Inferior parietal cortex (tissue), 1 donor: ENCODE measurements around the gene SPNS1.
A peak's percentile ranks its signal among the peaks of the same experiment; 100 is the strongest.
"Not testable (repeated sequence)": the region's sequence is repeated elsewhere in the genome, so short reads cannot be mapped to it uniquely, and the experiment has no call there.

Experiments
- DNase-seq: peaks from one replicate; pipeline ENCODE4 v3.0.0-alpha.2; 2016; ENCODE audit errors: extremely low spot score

The SPNS1 gene

GRCh38 chr16:28958216-28958615 lies 16.4 kb upstream of the SPNS1 start:
- DNase-seq = no peak

GRCh38 chr16:28958836-28959235 lies 15.7 kb upstream of the SPNS1 start:
- DNase-seq = no peak

DNA sequence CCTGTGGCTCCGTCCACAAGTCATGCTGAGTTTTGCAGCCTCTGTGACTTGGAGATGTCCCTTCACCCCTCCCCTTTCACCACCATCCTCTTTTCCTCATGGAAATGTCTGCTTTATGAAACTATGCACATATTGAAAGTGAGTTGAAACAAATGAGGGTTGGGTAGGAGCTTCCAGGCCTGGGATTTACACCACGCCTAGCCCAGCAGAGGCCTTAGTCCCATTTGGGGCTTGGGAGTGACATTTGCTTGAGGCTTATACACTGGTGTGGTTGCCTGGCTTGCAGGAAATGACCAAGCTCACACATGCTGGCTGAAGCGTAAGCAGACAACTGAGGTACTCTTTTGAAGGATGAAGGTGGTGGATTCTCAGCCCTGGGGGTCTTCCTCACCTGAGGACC lies 10.5 kb upstream of the SPNS1 start:
- DNase-seq = no peak

DNA sequence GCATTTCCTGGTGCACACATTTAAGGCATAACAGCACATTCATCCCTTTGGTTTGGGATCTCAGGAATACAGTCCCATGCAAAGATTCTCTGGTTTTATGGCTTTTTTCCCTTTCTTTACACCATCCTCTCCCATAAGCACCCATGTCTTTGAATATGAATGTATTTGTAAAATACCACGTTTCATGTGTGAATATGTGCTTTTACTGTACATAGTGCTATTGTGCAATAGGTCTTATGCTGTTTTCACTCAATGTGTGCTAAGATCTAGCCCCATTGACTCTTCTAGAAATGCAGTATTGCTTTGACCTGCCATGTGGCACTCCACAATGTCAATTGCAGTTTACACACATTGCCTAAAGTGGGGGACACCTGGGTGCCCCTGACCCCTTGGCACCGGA lies 10.1 kb upstream of the SPNS1 start:
- DNase-seq = no peak

DNA sequence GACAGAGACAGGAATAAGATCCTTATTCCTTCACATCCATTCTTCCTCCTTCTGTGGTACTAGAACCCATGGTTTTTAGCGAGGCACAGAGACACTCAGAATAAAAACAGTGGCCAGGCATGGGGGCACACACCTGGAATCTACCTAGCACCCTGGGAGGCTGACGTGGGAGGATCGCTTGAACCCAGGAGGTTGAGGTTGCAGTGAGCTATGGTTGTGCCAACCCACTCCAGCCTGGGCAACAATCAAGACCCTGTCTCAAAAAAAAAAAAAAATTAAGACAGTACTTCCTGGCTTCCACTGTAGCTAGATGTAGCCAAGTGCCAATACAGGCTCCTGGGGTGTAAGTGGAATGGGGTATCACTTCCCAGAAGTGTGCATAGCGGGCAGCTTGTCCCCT lies 7.4 kb upstream of the SPNS1 start:
- no peak for DNase-seq

DNA sequence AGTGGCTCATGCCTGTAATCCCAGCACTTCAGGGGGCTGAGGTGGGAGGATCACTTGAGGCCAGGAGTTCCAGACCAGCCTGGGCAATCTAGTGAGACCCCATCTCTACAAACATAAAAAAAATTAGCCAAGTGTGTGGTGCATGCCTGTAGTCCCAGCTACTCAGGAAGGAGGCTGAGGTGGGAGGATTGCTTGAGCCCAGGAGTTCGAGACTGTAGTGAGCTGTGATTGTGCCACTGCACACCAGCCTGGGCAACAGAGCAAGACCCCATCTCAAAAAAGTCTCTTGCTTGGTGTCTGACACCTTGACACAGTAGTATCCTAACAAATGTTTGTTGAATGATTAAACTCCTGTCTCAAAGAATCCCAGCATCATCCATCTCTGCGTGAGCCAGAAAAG lies 4.9 kb upstream of the SPNS1 start:
- not testable (repeated sequence) for DNase-seq

- peak; percentile 70 for DNase-seq
These were observed 556 bp upstream of the SPNS1 start for GRCh38 chr16:28974007-28974436.

DNA sequence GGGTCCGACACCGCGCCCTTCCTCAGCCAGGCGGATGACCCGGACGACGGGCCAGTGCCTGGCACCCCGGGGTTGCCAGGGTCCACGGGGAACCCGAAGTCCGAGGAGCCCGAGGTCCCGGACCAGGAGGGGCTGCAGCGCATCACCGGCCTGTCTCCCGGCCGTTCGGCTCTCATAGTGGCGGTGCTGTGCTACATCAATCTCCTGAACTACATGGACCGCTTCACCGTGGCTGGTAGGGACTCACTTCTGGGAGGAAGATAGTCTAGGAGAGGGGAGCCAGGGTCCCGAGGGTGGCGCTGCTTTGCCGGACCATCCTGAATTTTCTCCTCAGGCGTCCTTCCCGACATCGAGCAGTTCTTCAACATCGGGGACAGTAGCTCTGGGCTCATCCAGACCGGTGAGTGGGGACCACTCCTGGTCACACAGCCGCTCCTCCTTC lies 601 bp downstream of the SPNS1 start:
- no peak for DNase-seq

GRCh38 chr16:28977703-28978662 lies 3.4 kb downstream of the SPNS1 start:
- no peak for DNase-seq

DNA sequence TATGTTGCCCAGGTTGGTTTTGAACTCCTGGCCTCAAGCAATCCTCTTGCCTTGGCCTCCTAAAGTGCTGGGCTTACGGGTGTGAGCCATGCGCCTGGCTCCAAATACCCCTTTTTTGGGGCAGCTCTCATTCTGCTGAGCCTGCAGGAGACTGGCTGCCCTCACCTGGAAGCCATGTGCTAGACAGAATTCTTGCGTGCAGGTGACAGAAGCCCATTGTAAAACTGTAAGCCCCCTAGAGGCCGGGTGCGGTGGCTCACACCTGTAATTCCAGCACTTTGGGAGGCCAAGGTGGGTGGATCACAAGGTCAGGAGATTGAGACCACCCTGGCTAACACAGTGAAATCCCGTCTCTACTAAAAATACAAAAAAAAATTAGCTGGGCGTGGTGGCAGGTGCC lies 5.8 kb downstream of the SPNS1 start:
- DNase-seq = not testable (repeated sequence)

- no peak for DNase-seq
These were observed 6.4 kb downstream of the SPNS1 start for GRCh38 chr16:28980929-28981328.

DNA sequence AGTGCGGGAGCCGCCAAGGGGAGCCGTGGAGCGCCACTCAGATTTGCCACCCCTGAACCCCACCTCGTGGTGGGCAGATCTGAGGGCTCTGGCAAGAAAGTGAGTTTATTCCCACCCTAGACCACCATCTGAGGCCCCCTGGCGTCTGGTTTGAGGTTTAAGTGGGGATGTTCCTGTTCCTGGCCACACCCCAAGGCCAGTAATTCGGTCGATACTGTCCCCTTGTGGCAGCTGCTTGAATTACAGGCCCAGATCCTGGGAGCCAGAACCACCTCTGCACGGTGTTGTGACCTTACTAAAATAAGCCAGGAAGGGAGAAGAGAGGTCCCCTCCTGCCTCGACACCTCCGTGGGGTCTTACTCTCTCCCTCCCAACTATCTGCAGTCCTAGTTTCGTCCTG lies 6.9 kb downstream of the SPNS1 start:
- no peak for DNase-seq

GRCh38 chr16:28982418-28982817 lies 7.8 kb downstream of the SPNS1 start:
- DNase-seq = no peak

DNA sequence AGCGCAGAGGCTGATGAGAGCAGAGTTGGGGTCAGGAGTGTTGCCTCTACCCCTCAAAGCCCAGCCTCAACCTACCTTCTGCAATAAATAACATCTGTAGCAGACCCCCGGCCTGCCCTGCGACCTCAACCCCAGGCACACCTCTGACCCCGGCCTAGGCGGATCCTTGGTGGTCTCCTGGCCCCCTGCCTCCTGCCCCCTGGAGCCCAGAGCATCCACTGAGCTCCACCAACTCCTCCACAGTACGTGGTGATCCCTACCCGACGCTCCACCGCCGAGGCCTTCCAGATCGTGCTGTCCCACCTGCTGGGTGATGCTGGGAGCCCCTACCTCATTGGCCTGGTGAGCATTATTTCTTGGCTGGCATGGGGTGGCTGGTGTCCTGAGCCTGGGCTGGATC lies 8.4 kb downstream of the SPNS1 start:
- DNase-seq = no peak

DNA sequence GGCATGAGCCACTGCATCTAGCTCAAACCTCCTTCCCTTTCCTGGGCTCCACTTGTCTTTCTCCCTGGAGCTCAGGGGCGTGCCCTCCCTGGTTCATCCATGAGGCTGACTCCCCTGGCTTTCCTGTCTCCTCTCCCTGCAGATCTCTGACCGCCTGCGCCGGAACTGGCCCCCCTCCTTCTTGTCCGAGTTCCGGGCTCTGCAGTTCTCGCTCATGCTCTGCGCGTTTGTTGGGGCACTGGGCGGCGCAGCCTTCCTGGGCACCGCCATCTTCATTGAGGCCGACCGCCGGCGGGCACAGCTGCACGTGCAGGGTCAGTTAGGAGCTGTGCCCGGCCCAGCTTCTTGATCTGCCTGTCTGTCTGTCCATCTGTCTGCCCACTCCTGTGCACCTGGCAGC lies 9.1 kb downstream of the SPNS1 start:
- no peak for DNase-seq

DNA sequence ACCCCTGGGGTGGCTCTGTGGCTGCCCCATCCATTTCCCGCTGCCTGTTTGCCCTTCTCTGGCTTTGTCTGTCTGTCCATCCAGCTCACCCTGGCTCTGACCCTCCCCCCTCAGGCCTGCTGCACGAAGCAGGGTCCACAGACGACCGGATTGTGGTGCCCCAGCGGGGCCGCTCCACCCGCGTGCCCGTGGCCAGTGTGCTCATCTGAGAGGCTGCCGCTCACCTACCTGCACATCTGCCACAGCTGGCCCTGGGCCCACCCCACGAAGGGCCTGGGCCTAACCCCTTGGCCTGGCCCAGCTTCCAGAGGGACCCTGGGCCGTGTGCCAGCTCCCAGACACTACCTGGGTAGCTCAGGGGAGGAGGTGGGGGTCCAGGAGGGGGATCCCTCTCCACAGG lies 9.5 kb downstream of the SPNS1 start:
- DNase-seq = no peak

- no peak for DNase-seq
These were observed 10.1 kb downstream of the SPNS1 start, which contains the start of gene LAT for GRCh38 chr16:28984619-28985135. TSS of gene LAT (plus strand) at chr16:28985052. CDS start at chr16:28985418, 366 bp downstream.

DNA sequence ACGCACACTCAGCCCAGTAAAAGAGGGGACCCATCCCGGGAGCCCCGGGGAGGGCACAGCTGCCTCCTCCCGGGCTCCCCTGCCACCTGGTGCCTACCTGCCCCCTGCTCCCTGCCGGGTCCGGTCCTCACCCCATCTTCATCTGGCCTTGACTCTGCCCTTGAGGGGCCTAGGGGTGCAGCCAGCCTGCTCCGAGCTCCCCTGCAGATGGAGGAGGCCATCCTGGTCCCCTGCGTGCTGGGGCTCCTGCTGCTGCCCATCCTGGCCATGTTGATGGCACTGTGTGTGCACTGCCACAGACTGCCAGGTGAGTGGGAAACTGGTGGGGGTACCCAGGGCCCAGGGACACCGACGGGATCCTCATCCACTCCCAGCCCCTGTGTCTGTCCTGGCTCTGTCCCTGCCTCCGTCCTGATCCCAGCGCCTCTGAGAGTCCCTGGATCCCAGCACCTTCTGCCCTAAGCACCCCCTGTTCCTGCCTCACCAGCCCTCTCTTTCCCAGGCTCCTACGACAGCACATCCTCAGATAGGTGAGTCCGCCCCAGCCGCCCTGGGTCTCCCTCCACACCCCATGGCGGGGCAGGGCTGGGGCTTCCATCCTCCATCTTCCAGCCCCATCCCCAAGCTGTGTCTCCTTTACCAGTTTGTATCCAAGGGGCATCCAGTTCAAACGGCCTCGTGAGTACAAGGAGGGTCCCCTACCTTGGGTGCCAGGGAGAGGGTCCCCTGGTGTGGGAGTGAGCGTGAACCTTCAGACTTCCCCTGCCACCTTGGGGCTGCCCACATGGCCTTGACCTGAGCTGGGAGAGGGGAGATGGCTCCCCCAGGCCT lies 10.8 kb downstream of the SPNS1 start:
- no peak for DNase-seq

GRCh38 chr16:28986046-28986445 lies 11.5 kb downstream of the SPNS1 start:
- DNase-seq = no peak

- DNase-seq = no peak
These were observed 11.9 kb downstream of the SPNS1 start for GRCh38 chr16:28986492-28986891.

- DNase-seq = no peak
These were observed 12.7 kb downstream of the SPNS1 start for GRCh38 chr16:28987170-28987853.

- DNase-seq = no peak
These were observed 14.8 kb downstream of the SPNS1 start for GRCh38 chr16:28989363-28989762.
